DOHH2 (cell line): Measurements from ENCODE around the gene TIMM44.

Experiments
- H3F3A ChIP-seq: fragments of 200-600 bp; sonication (generic), shearing (Covaris generic); 2 replicates; pipeline ENCODE4 v1.6.0; 2016; ENCODE audit warnings: antibody characterized with exemption, mild to moderate bottlenecking; ENCODE audit not compliant: control insufficient read depth, insufficient read depth
- H3K27ac ChIP-seq: fragments of 200-600 bp; sonication (generic); 2 replicates; pipeline ENCODE4 v1.5.1; 2014; ENCODE audit warnings: low read depth, mild to moderate bottlenecking, low read length, moderate library complexity
- H3K27me3 ChIP-seq: fragments of 200-600 bp; sonication (generic); 2 replicates; pipeline ENCODE4 v1.6.1; 2014; ENCODE audit warnings: mild to moderate bottlenecking, low read length, mixed read lengths; ENCODE audit not compliant: control insufficient read depth
- H3K36me3 ChIP-seq: fragments of 200-600 bp; sonication (generic); 2 replicates; pipeline ENCODE4 v1.6.1; 2014; ENCODE audit warnings: mild to moderate bottlenecking, low read length, moderate library complexity, mixed read lengths; ENCODE audit not compliant: control insufficient read depth
- H3K4me1 ChIP-seq: fragments of 200-600 bp; sonication (generic); 2 replicates; pipeline ENCODE4 v1.6.1; 2014; ENCODE audit warnings: mild to moderate bottlenecking, low read length, mixed read lengths; ENCODE audit not compliant: control insufficient read depth
- H3K4me2 ChIP-seq: fragments of 200-600 bp; sonication (generic); 2 replicates; pipeline ENCODE4 v1.6.0; 2014; ENCODE audit warnings: mild to moderate bottlenecking, low read length, moderate library complexity
- H3K4me3 ChIP-seq: fragments of 200-600 bp; sonication (generic); 2 replicates; pipeline ENCODE4 v1.5.1; 2014; ENCODE audit warnings: mild to moderate bottlenecking, low read length, mixed read lengths
- H3K79me2 ChIP-seq: fragments of 200-600 bp; sonication (generic); 2 replicates; pipeline ENCODE4 v1.6.1; 2014; ENCODE audit warnings: mild to moderate bottlenecking, low read length, mixed read lengths; ENCODE audit not compliant: control insufficient read depth
- H3K9me2 ChIP-seq: fragments of 200-600 bp; sonication (generic); replicated peaks from 2 replicates; pipeline ENCODE4 v1.6.1; 2014; ENCODE audit warnings: mild to moderate bottlenecking, low read length, mixed read lengths; ENCODE audit not compliant: control insufficient read depth
- H3K9me3 ChIP-seq: fragments of 200-600 bp; sonication (generic); 2 replicates; pipeline ENCODE4 v1.6.1; 2014; ENCODE audit warnings: antibody characterized with exemption, low read length, mixed read lengths; ENCODE audit not compliant: control insufficient read depth, insufficient read depth
- H4K20me1 ChIP-seq: fragments of 200-600 bp; sonication (generic); 2 replicates; pipeline ENCODE4 v1.6.0; 2014; ENCODE audit warnings: low read depth, mild to moderate bottlenecking, antibody characterized with exemption, low read length, moderate library complexity; ENCODE audit not compliant: control insufficient read depth, insufficient read depth
- EZH2phosphoT487 ChIP-seq: fragments of 200-600 bp; sonication (generic); IDR thresholded peaks from 2 replicates; pipeline ENCODE4 v1.6.1; 2017; ENCODE audit warnings: borderline replicate concordance, mild to moderate bottlenecking, antibody characterized with exemption, low read length, moderate library complexity, mixed read lengths
- TF ChIP-seq, protein P1 (sequence below): fragments of 200-600 bp; sonication (generic); IDR thresholded peaks from one replicate; pipeline ENCODE4 v1.5.1; 2014; ENCODE audit warnings: antibody characterized with exemption, mild to moderate bottlenecking, low read depth, low read length; ENCODE audit not compliant: poor library complexity, severe bottlenecking

The TIMM44 gene

DNA sequence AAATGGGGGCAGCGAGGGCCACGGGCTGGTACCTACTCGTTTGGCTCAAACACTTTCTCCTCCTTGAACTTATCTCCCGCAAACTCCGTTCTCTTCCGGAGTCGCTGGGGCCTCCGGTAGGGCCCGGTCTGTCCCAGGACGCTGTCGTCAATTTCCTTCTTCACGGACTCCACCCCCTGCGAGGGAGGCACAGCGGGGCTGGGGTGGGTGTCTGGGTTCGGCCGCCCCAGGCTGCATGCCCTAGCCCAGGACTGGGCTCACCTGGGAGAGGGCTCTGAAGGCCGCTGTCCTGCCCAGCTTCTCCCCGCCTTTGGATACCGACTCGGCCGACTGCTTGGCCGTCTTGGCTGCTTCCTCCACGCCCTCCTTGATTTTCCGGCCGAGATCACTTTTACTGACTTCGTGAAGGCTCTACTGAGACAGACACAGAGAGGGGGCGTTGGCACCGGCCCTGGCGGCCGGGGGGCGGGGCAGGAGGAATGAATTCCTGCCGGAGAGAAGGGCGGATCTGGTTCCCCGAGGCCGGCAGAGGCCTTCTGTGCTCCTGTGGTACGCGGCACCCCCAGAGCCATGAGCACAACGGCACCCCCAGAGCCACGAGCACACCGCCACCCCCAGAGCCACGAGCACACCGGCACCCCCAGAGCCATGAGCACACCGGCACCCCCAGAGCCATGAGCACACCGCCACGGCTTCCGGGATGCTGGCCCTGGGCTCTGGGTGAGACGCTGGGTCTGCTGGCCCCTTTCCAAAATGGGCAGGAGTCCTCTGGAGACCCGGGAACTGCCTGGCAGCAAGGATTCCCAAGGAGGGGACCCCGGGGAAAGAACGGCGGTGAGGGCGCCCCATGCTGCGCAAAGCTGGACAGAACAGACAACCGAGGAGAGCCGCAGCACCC lies 9.4 kb downstream of the TIMM44 start:
- Histone ChIP-seq H3K27ac (no peak overlapping the region), H3K4me1 (no peaks in the 10 kb centered on the region), H3K36me3 (peaks cover 84% of the 10 kb centered on the region), H3F3A (no peaks in the 10 kb centered on the region), H3K9me3 (no peaks in the 10 kb centered on the region), H3K9me2 (no peaks in the 10 kb centered on the region), H3K4me3 (no peak overlapping the region), H3K27me3 (no peaks in the 10 kb centered on the region), H3K79me2 (peaks cover 12% of the 10 kb centered on the region), H3K4me2 (no peak overlapping the region), H4K20me1 (no peaks in the 10 kb centered on the region)
- TF ChIP-seq, protein P1, sequence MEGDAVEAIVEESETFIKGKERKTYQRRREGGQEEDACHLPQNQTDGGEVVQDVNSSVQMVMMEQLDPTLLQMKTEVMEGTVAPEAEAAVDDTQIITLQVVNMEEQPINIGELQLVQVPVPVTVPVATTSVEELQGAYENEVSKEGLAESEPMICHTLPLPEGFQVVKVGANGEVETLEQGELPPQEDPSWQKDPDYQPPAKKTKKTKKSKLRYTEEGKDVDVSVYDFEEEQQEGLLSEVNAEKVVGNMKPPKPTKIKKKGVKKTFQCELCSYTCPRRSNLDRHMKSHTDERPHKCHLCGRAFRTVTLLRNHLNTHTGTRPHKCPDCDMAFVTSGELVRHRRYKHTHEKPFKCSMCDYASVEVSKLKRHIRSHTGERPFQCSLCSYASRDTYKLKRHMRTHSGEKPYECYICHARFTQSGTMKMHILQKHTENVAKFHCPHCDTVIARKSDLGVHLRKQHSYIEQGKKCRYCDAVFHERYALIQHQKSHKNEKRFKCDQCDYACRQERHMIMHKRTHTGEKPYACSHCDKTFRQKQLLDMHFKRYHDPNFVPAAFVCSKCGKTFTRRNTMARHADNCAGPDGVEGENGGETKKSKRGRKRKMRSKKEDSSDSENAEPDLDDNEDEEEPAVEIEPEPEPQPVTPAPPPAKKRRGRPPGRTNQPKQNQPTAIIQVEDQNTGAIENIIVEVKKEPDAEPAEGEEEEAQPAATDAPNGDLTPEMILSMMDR = no peak
- TF ChIP-seq EZH2phosphoT487 = no peak

DNA sequence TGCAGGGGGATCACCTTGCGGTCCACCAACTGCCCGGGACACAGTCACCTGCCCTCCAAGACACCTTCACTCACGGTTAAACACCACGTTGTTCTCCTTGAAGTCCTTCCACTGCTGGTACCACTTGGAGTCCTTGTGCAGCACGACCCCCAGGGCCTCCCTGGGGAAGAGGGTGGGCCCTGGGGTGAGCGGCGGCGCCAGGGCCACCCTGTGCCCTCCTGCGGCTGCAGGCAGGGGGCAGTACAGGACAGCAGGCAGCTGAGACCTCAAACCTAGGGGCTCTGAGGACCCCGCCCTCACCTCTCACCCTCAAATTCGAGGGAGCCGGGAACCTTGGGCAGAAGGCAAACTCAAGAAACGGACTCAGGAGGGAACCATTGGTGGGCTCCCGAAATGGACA lies 10.1 kb downstream of the TIMM44 start:
- H3K9me3 ChIP-seq = no peaks in the 10 kb centered on the region
- TF ChIP-seq EZH2phosphoT487 = no peak
- TF ChIP-seq, protein P1 = peak; percentile 34
- H3K4me1 ChIP-seq = no peaks in the 10 kb centered on the region
- H3K27ac ChIP-seq = no peak overlapping the region
- H3K4me3 ChIP-seq = no peak overlapping the region
- H3F3A ChIP-seq = peaks cover 6% of the 10 kb centered on the region; the same call in 1 of the 2 replicates
- H3K79me2 ChIP-seq = peaks cover 9% of the 10 kb centered on the region; the same call in 1 of the 2 replicates
- no peaks in the 10 kb centered on the region for H3K9me2 ChIP-seq
- no peaks in the 10 kb centered on the region for H3K27me3 ChIP-seq
- H3K4me2 ChIP-seq = no peak overlapping the region
- H3K36me3 ChIP-seq = peaks cover 82% of the 10 kb centered on the region
- no peaks in the 10 kb centered on the region for H4K20me1 ChIP-seq

DNA sequence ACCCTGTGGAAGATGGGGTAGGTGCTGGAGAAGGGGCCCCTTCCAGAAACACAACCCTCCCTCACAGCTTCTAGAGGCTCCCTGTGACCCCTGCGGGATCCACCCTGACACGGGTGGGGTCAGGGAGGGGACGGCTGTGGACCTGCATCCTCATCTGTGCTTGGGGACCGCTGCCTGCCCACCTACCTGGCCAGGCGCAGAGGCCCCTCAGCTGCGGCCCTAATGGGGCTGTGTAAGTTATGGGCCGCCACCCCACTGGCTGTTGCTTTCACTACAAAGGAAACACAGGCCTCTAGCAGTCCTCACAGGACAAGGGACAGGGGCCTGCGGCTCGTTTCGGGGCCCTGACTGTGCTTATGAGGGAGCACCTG lies 10.6 kb downstream of the TIMM44 start:
- no peak overlapping the region for H3K4me2 ChIP-seq
- H3K9me3 ChIP-seq = no peaks in the 10 kb centered on the region
- no peak overlapping the region for H3K4me3 ChIP-seq
- no peaks in the 10 kb centered on the region for H3K9me2 ChIP-seq
- H4K20me1 ChIP-seq = no peaks in the 10 kb centered on the region
- H3K27ac ChIP-seq = no peak overlapping the region
- TF ChIP-seq EZH2phosphoT487 = no peak
- TF ChIP-seq, protein P1 = no peak
- H3K79me2 ChIP-seq = peaks cover 4% of the 10 kb centered on the region; the same call in 1 of the 2 replicates
- peaks cover 6% of the 10 kb centered on the region; the same call in 1 of the 2 replicates for H3F3A ChIP-seq
- no peaks in the 10 kb centered on the region for H3K27me3 ChIP-seq
- peaks cover 78% of the 10 kb centered on the region for H3K36me3 ChIP-seq
- H3K4me1 ChIP-seq = no peaks in the 10 kb centered on the region
